Suprapubic skin (tissue), 4 donors: ENCODE results near the gene TEX54. TPM values are rescaled to one million over a fixed set of nuclear protein-coding genes. Genes with fewer than 3 reads are reported as not detected.

ENCODE experiments used
- DNase-seq, 2 donors: peaks; one replicate each; pipeline ENCODE4 v3.0.0-alpha.2; 2019; ENCODE audit warnings: low spot score in 2 of 2
- H3K27ac ChIP-seq: fragments of 200-600 bp; sonication (generic); one replicate; pipeline ENCODE4 v1.5.1; 2019
- H3K27me3 ChIP-seq: fragments of 200-600 bp; sonication (generic); one replicate; pipeline ENCODE4 v1.5.1; 2019
- H3K36me3 ChIP-seq: fragments of 200-600 bp; sonication (generic); one replicate; pipeline ENCODE4 v1.5.1; 2019
- H3K4me1 ChIP-seq: fragments of 200-600 bp; sonication (generic); one replicate; pipeline ENCODE4 v1.5.1; 2019
- H3K4me3 ChIP-seq: fragments of 200-600 bp; sonication (generic); one replicate; pipeline ENCODE4 v1.5.1; 2019; ENCODE audit warnings: mild to moderate bottlenecking
- H3K9me3 ChIP-seq: fragments of 200-600 bp; sonication (generic); one replicate; pipeline ENCODE4 v1.5.1; 2019
- CTCF ChIP-seq, 2 donors: fragments of 200-600 bp in 1 of 2; fragments of 450-650 bp in 1 of 2; sonication (generic) in 1 of 2; IDR thresholded peaks; one replicate each; pipeline ENCODE4 v1.5.1; 2016 to 2019; ENCODE audit warnings: antibody characterized with exemption in 2 of 2, mild to moderate bottlenecking in 1 of 2, moderate library complexity in 1 of 2
- EP300 ChIP-seq: sonication (generic); formaldehyde crosslinking; IDR thresholded peaks from one replicate; pipeline ENCODE4 v1.6.1; 2017; ENCODE audit warnings: antibody characterized with exemption
- POLR2A ChIP-seq, 2 donors: fragments of 450-650 bp; IDR thresholded peaks; one replicate each; pipeline ENCODE4 v1.6.1; 2017; ENCODE audit warnings: antibody characterized with exemption in 2 of 2, mild to moderate bottlenecking in 2 of 2, moderate library complexity in 2 of 2
- POLR2AphosphoS5 ChIP-seq, 3 donors: sonication (generic); formaldehyde crosslinking; IDR thresholded peaks; one replicate each; pipeline ENCODE4 v1.6.1; 2017; ENCODE audit warnings: antibody characterized with exemption in 3 of 3
- WGBS: methylation state at CpG from one replicate; pipeline ENCODE4 v1.1.5; 2018; 5-methylcytosine and 5-hydroxymethylcytosine counted together
- total RNA-seq, 4 donors: library from RNA; depleted of rRNA; stranded (reverse); fragments of >200 nt; gene quantifications; one replicate each; pipeline ENCODE4 v1.1.0, GENCODE V29; 2016

The TEX54 gene
- total RNA-seq, 4 donors from 2014 or later = not detected

- no peak for DNase-seq
- no peak overlapping the region for H3K27ac ChIP-seq
- 28% methylated on average over 1 of the region's 1 CpG for WGBS
- peaks cover 6% of the 10 kb centered on the region for H3K36me3 ChIP-seq
- no peak for TF ChIP-seq POLR2AphosphoS5 (IDR thresholded peaks at IDR 0.05)
- no peak for TF ChIP-seq POLR2A (IDR thresholded peaks at IDR 0.05)
- TF ChIP-seq EP300 = no peak
- no peak for TF ChIP-seq CTCF (IDR thresholded peaks at IDR 0.05)
- no peak overlapping the region for H3K4me3 ChIP-seq
- H3K9me3 ChIP-seq = no peaks in the 10 kb centered on the region
- no peaks in the 10 kb centered on the region for H3K27me3 ChIP-seq
- peaks cover 15% of the 10 kb centered on the region for H3K4me1 ChIP-seq
Measured at GRCh38 chr11:62810748-62811147, 21.9 kb downstream of the TEX54 start.

GRCh38 chr11:62806611-62807121, 26.0 kb downstream of the TEX54 start:
- Histone ChIP-seq H3K27me3 (no peaks in the 10 kb centered on the region), H3K36me3 (peaks cover 18% of the 10 kb centered on the region), H3K4me3 (no peak overlapping the region), H3K9me3 (no peaks in the 10 kb centered on the region), H3K4me1 (peaks cover 32% of the 10 kb centered on the region), H3K27ac (peak overlapping the region; percentile 91)
- DNase-seq = no peak
- WGBS = 40% methylated on average over 5 of the region's 5 CpGs
- TF ChIP-seq POLR2A (IDR thresholded peaks at IDR 0.05) = no peak

- TF ChIP-seq EP300 (no peak), POLR2A (IDR thresholded peaks at IDR 0.05) (no peak), POLR2AphosphoS5 (IDR thresholded peaks at IDR 0.05) (no peak), CTCF (IDR thresholded peaks at IDR 0.05) (no peak)
- Histone ChIP-seq H3K9me3 (no peaks in the 10 kb centered on the region), H3K27ac (peak overlapping the region; percentile 91), H3K4me3 (peak overlapping the region; percentile 90), H3K27me3 (no peaks in the 10 kb centered on the region), H3K36me3 (peaks cover 24% of the 10 kb centered on the region), H3K4me1 (peaks cover 32% of the 10 kb centered on the region)
- DNase-seq = no peak
- WGBS = 20% methylated on average over 8 of the region's 12 CpGs
Measured at GRCh38 chr11:62805961-62806441, 26.6 kb downstream of the TEX54 start.

- DNase-seq = peak; percentile 95 to 98
- no peaks in the 10 kb centered on the region for H3K27me3 ChIP-seq
- peak; percentile 99 to 100 for TF ChIP-seq POLR2A (IDR thresholded peaks at IDR 0.05)
- TF ChIP-seq POLR2AphosphoS5 (IDR thresholded peaks at IDR 0.05) = peak; percentile 99 to 100 (median 100)
- peak in 1 of 2 donors; percentile 43 for TF ChIP-seq CTCF (IDR thresholded peaks at IDR 0.05)
- TF ChIP-seq EP300 = no peak
- H3K36me3 ChIP-seq = peaks cover 32% of the 10 kb centered on the region
- peaks cover 32% of the 10 kb centered on the region for H3K4me1 ChIP-seq
- under 1% methylated on average over 36 of the region's 77 CpGs for WGBS
- peak within 1 kb of the TSS; percentile 90 for H3K4me3 ChIP-seq
- H3K9me3 ChIP-seq = no peaks in the 10 kb centered on the region
- peak within 1 kb of the TSS; percentile 91 for H3K27ac ChIP-seq
Measured at GRCh38 chr11:62805076-62805892, 27.4 kb downstream of the TEX54 start, which contains the start of gene NXF1. Gene NXF1, minus strand, starts transcription at chr11:62805440. Its CDS starts 84 bp downstream, at chr11:62805356.

- DNase-seq = no peak
- peaks cover 39% of the 10 kb centered on the region for H3K36me3 ChIP-seq
Measured at GRCh38 chr11:62804310-62805075, 28.1 kb downstream of the TEX54 start.

More at GRCh38 chr11:62804310-62805075, 28.1 kb downstream of the TEX54 start:
- 3% methylated on average over 14 of the region's 14 CpGs for WGBS
- peaks cover 32% of the 10 kb centered on the region for H3K4me1 ChIP-seq
- peak overlapping the region; percentile 90 for H3K4me3 ChIP-seq
- no peaks in the 10 kb centered on the region for H3K9me3 ChIP-seq
- peak overlapping the region; percentile 91 for H3K27ac ChIP-seq
- TF ChIP-seq CTCF (IDR thresholded peaks at IDR 0.05) (no peak), EP300 (no peak), POLR2A (IDR thresholded peaks at IDR 0.05) (no peak), POLR2AphosphoS5 (IDR thresholded peaks at IDR 0.05) (no peak)
- no peaks in the 10 kb centered on the region for H3K27me3 ChIP-seq
